Liver (tissue), 9 donors: ENCODE data around the gene G6PC1. TPM values are rescaled to one million over a fixed set of nuclear protein-coding genes. Genes with fewer than 3 reads are reported as not detected.
"Not testable (repeated sequence)": the region's sequence is repeated elsewhere in the genome, so short reads cannot be mapped to it uniquely, and the experiment has no call there.

Source experiments
- DNase-seq: peaks from one replicate; pipeline ENCODE4 v3.0.0-alpha.2; 2017; ENCODE audit warnings: low spot score
- H3K27ac ChIP-seq, 2 donors: one replicate each; pipeline ENCODE4 v1.7.0; 2013; ENCODE audit warnings: inconsistent platforms in 2 of 2, low read length in 2 of 2, control low read depth in 1 of 2, low read depth in 1 of 2, mild to moderate bottlenecking in 1 of 2
- H3K27me3 ChIP-seq, 4 donors: one replicate each; pipeline versions ENCODE4 v1.6.1 to v1.7.0; 2013; ENCODE audit warnings: low read length in 3 of 4, inconsistent platforms in 1 of 4, mild to moderate bottlenecking in 1 of 4, moderate library complexity in 1 of 4; ENCODE audit not compliant: control insufficient read depth in 4 of 4, insufficient read depth in 4 of 4
- H3K36me3 ChIP-seq, 4 donors: one replicate each; pipeline versions ENCODE4 v1.6.1 to v1.7.0; 2013; ENCODE audit warnings: low read length in 3 of 4, mild to moderate bottlenecking in 3 of 4, low read depth in 1 of 4, moderate library complexity in 1 of 4; ENCODE audit not compliant: control insufficient read depth in 4 of 4, insufficient read depth in 3 of 4
- H3K4me1 ChIP-seq, 4 donors: one replicate each; pipeline versions ENCODE4 v1.6.1 to v1.7.0; 2013; ENCODE audit warnings: low read length in 3 of 4, mild to moderate bottlenecking in 3 of 4, moderate library complexity in 1 of 4; ENCODE audit not compliant: control insufficient read depth in 4 of 4, insufficient read depth in 4 of 4
- H3K4me3 ChIP-seq, 3 donors: one replicate each; pipeline versions ENCODE4 v1.6.1 to v1.7.0; 2013; ENCODE audit warnings: low read length in 3 of 3, control low read depth in 1 of 3, low read depth in 1 of 3, mild to moderate bottlenecking in 1 of 3
- H3K9ac ChIP-seq, 2 donors: one replicate each; pipeline ENCODE4 v1.7.0; 2013; ENCODE audit warnings: low read length in 2 of 2, mild to moderate bottlenecking in 2 of 2, moderate library complexity in 2 of 2, control low read depth in 1 of 2, low read depth in 1 of 2
- H3K9me3 ChIP-seq, 4 donors: one replicate each; pipeline versions ENCODE4 v1.6.1 to v1.7.0; 2013; ENCODE audit warnings: low read length in 3 of 4; ENCODE audit not compliant: control insufficient read depth in 4 of 4
- FOXA2 ChIP-seq: IDR thresholded peaks from 2 replicates; pipeline ENCODE4 v1.6.1; 2016; ENCODE audit warnings: antibody characterized with exemption
- HNF4A ChIP-seq, 2 donors: conservative IDR thresholded peaks; 2 replicates each; pipeline ENCODE4 v1.6.1; 2016; ENCODE audit warnings: antibody characterized with exemption in 2 of 2, mild to moderate bottlenecking in 2 of 2
- HNF4G ChIP-seq: IDR thresholded peaks from 2 replicates; pipeline ENCODE4 v1.6.1; 2016; ENCODE audit warnings: antibody characterized with exemption
- JUND ChIP-seq, 2 donors: IDR thresholded peaks; 2 replicates each; pipeline ENCODE4 v1.6.1; 2016; ENCODE audit warnings: antibody characterized with exemption in 2 of 2
- RAD21 ChIP-seq, 2 donors: IDR thresholded peaks; 2 replicates each; pipeline ENCODE4 v1.6.1; 2016; ENCODE audit warnings: antibody characterized with exemption in 2 of 2, mild to moderate bottlenecking in 2 of 2
- RXRA ChIP-seq, 2 donors: IDR thresholded peaks; 2 replicates each; pipeline ENCODE4 v1.6.1; 2017 to 2018; ENCODE audit warnings: antibody characterized with exemption in 2 of 2, mild to moderate bottlenecking in 1 of 2
- SP1 ChIP-seq: IDR thresholded peaks from 2 replicates; pipeline ENCODE4 v1.6.1; 2018; ENCODE audit warnings: antibody characterized with exemption, mild to moderate bottlenecking
- TAF1 ChIP-seq: conservative IDR thresholded peaks from 2 replicates; pipeline ENCODE4 v1.6.1; 2016; ENCODE audit warnings: antibody characterized with exemption, mild to moderate bottlenecking
- YY1 ChIP-seq: IDR thresholded peaks from 2 replicates; pipeline ENCODE4 v1.6.1; 2016; ENCODE audit warnings: antibody characterized with exemption, mild to moderate bottlenecking
- WGBS: extraction: QIAGEN DNeasy Blood & Tissue Kit; methylation state at CpG from one replicate; pipeline ENCODE4 v1.1.7; 2013; 5-methylcytosine and 5-hydroxymethylcytosine counted together
- polyA plus RNA-seq, 2 donors: library from polyadenylated mRNA; stranded (reverse) in 1 of 2; unstranded in 1 of 2; fragments of 200-250 nt in 1 of 2; fragments of >200 nt in 1 of 2; fragmentation: Nextera tagmentation in 1 of 2; extraction: Ambion mirVana in 1 of 2; gene quantifications; one replicate each; pipeline versions ENCODE4 v1.2.1 to v1.2.3, GENCODE V29; 2013 to 2015
- total RNA-seq, 2 donors: library from RNA; depleted of rRNA; stranded (reverse); fragments of >200 nt; gene quantifications; one replicate each; pipeline ENCODE4 v1.2.3, GENCODE V29; 2014
- TF ChIP-seq, protein P1 (sequence below): IDR thresholded peaks from 2 replicates; pipeline ENCODE4 v1.6.1; 2016; ENCODE audit warnings: antibody characterized with exemption, mild to moderate bottlenecking
- TF ChIP-seq, protein P2 (sequence below): IDR thresholded peaks from 2 replicates; pipeline ENCODE4 v1.6.1; 2016; ENCODE audit warnings: antibody characterized with exemption
- TF ChIP-seq, protein P3 (sequence below): fragments of 150-350 bp; IDR thresholded peaks from 2 replicates; pipeline ENCODE4 v1.5.1; 2017; ENCODE audit warnings: improper control_type of control experiment, low read depth, low read length; ENCODE audit not compliant: missing input control
- TF ChIP-seq, protein P4 (sequence below): IDR thresholded peaks from 2 replicates; pipeline ENCODE4 v1.6.1; 2016; ENCODE audit warnings: antibody characterized with exemption
- donor health status: healthy.
- donor health status: healthy.
- donor health status: healthy.
- donor health status: healthy.
- donor health status: healthy.

G6PC1 gene
- total and polyA plus RNA-seq, 4 donors: 23.8 to 271 (median 114) TPM

DNA sequence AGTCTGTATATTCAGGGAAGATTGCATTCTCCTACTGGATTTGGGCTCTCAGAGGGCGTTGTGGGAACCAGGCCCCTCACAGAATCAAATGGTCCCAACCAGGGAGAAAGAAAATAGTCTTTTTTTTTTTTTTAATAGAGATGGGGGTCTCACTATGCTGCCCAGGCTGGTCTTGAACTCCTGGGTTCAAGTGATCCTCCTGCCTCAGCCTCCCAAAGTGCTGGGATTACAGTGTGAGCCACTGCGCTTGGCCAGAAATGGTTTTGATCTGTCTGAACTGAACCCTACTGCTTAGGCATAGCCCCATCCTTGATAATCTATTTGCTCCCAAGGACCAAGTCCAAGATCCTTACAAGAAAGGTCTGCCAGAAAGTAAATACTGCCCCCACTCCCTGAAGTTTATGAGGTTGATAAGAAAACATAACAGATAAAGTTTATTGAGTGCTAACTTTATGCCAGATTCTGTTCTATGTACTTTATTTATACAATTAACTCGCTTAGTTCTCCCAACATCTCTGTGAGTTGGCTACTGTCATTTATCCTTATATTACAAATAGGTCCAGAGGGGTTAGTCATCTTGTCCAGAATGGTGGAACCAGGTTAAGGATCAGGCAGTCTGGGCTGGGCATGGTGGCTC, 13.5 kb downstream of the G6PC1 start:
- DNase-seq: no peak
- TF ChIP-seq JUND (IDR thresholded peaks at IDR 0.05) (peak in 1 of 2 donors; percentile 8), HNF4A (conservative IDR thresholded peaks at IDR 0.05) (peak in 1 of 2 donors; percentile 10)
- TF ChIP-seq, protein P1, sequence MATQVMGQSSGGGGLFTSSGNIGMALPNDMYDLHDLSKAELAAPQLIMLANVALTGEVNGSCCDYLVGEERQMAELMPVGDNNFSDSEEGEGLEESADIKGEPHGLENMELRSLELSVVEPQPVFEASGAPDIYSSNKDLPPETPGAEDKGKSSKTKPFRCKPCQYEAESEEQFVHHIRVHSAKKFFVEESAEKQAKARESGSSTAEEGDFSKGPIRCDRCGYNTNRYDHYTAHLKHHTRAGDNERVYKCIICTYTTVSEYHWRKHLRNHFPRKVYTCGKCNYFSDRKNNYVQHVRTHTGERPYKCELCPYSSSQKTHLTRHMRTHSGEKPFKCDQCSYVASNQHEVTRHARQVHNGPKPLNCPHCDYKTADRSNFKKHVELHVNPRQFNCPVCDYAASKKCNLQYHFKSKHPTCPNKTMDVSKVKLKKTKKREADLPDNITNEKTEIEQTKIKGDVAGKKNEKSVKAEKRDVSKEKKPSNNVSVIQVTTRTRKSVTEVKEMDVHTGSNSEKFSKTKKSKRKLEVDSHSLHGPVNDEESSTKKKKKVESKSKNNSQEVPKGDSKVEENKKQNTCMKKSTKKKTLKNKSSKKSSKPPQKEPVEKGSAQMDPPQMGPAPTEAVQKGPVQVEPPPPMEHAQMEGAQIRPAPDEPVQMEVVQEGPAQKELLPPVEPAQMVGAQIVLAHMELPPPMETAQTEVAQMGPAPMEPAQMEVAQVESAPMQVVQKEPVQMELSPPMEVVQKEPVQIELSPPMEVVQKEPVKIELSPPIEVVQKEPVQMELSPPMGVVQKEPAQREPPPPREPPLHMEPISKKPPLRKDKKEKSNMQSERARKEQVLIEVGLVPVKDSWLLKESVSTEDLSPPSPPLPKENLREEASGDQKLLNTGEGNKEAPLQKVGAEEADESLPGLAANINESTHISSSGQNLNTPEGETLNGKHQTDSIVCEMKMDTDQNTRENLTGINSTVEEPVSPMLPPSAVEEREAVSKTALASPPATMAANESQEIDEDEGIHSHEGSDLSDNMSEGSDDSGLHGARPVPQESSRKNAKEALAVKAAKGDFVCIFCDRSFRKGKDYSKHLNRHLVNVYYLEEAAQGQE: no peak
- TF ChIP-seq, protein P2, sequence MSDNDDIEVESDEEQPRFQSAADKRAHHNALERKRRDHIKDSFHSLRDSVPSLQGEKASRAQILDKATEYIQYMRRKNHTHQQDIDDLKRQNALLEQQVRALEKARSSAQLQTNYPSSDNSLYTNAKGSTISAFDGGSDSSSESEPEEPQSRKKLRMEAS: no peak
- Histone ChIP-seq H3K4me1 (peaks cover 2 to 27% (median 5%) of the 10 kb centered on the region in 4 donors), H3K9me3 (no peaks in the 10 kb centered on the region), H3K4me3 (no peak overlapping the region), H3K36me3 (peaks cover 3 to 34% (median 30%) of the 10 kb centered on the region in 4 donors), H3K27me3 (no peaks in the 10 kb centered on the region), H3K9ac (no peak overlapping the region), H3K27ac (no peak overlapping the region)
- WGBS: 74% methylated on average over 3 of the region's 3 CpGs

DNA sequence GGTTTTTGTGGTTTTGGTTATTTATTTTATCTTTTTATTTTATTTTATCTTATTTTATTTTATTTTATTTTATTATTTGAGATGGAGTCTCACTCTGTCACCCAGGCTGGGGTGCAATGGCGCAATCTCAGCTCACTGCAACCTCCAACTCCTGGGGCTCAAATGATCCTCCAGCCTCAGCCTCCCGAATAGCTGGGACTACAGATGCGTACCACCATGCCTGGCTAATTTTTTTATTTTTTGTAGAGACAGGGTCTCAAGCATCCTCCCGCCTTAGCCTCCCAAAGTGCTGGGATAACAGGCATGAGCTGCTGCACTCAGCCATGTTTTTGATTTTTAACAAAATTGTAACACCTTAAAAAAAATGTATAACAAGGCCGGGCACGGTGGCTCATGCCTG, 14.7 kb downstream of the G6PC1 start:
- TF ChIP-seq HNF4A (conservative IDR thresholded peaks at IDR 0.05): peak in 1 of 2 donors; percentile 1
- H3K4me3 ChIP-seq, H3K9me3 ChIP-seq, H3K9ac ChIP-seq, H3K27me3 ChIP-seq, H3K27ac ChIP-seq, DNase-seq: not testable (repeated sequence)
- 80% methylated on average over 6 of the region's 6 CpGs for WGBS
- Histone ChIP-seq H3K36me3 (peaks cover 3 to 26% (median 22%) of the 10 kb centered on the region in 4 donors), H3K4me1 (peaks cover 2 to 33% (median 6%) of the 10 kb centered on the region in 4 donors)

DNA sequence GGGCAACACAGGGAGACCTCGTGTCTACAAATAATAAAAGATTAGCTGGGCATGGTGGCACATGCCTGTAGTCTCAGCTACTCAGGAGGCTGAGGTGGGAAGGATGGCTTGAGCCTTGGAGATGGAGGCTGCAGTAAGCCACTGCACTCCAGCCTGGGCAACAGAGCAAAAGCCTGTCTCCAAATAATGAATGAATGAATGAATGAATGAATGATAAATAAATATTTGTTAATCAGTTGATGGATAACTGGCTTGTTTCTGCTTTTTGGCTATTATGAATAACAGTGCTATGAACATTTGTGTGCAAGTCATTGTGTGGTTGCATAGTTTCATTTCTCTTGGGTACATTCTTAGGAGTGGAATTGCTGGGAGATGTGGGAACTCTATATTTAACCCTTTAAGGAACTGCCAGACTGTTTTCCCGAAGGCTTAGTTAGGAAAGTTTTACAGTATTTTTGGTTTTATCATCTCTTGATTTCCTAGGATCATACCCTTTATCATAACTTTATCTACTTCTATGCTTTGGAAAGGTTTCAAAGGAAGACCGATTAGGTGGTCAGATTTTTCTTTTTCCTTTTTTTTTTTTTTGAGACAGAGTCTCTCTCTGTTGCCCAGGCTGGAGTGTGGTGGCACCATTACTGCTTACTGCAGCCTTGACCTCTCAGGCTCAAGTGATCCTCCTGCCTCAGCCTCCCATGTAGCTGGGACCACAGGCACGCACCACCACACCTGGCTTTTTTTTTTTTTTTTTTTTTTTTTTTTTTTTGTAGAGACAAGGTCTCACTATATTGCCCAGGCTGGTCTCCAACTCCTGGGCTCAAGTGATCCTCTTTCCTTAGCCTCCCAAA, 16.0 kb downstream of the G6PC1 start:
- TF ChIP-seq SP1 (peak; percentile 8), RAD21 (IDR thresholded peaks at IDR 0.05) (peak in 1 of 2 donors; percentile 3)
- not testable (repeated sequence) for H3K4me3 ChIP-seq, DNase-seq, H3K27ac ChIP-seq, H3K9me3 ChIP-seq, H3K9ac ChIP-seq, H3K27me3 ChIP-seq
- 67% methylated on average over 4 of the region's 4 CpGs for WGBS
- Histone ChIP-seq H3K36me3 (peaks cover 0 to 13% (median 9%) of the 10 kb centered on the region in 4 donors), H3K4me1 (peaks cover 2 to 30% (median 6%) of the 10 kb centered on the region in 4 donors)

DNA sequence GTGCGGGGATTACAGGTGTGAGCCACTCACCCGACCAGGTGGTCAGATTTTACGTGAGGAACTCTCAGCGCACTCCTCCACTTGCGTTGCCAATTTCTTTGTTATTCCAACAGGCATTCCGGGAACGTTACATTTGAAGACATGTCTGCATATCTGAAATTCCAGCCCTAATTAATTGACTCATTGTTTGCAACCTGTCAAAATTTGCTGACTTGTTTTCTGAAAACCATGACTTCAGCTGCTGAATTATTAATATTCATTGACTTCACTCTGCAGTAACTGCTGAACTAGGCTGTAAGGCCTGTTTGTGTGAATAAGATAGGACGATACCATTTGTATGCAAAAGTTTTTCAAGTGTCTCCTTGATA, 16.6 kb downstream of the G6PC1 start:
- WGBS: 64% methylated on average over 8 of the region's 8 CpGs
- Histone ChIP-seq H3K27ac (no peak overlapping the region), H3K4me1 (peaks cover 2 to 28% (median 6%) of the 10 kb centered on the region in 4 donors)
- TF ChIP-seq YY1: no peak
- TF ChIP-seq TAF1: no peak
- no peak for TF ChIP-seq JUND (IDR thresholded peaks at IDR 0.05)
- TF ChIP-seq HNF4A (conservative IDR thresholded peaks at IDR 0.05): no peak
- no peak for TF ChIP-seq FOXA2
- TF ChIP-seq, protein P2: no peak
- no peak for TF ChIP-seq RXRA (IDR thresholded peaks at IDR 0.05)
- TF ChIP-seq, protein P3, sequence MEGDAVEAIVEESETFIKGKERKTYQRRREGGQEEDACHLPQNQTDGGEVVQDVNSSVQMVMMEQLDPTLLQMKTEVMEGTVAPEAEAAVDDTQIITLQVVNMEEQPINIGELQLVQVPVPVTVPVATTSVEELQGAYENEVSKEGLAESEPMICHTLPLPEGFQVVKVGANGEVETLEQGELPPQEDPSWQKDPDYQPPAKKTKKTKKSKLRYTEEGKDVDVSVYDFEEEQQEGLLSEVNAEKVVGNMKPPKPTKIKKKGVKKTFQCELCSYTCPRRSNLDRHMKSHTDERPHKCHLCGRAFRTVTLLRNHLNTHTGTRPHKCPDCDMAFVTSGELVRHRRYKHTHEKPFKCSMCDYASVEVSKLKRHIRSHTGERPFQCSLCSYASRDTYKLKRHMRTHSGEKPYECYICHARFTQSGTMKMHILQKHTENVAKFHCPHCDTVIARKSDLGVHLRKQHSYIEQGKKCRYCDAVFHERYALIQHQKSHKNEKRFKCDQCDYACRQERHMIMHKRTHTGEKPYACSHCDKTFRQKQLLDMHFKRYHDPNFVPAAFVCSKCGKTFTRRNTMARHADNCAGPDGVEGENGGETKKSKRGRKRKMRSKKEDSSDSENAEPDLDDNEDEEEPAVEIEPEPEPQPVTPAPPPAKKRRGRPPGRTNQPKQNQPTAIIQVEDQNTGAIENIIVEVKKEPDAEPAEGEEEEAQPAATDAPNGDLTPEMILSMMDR: no peak
- TF ChIP-seq, protein P4, sequence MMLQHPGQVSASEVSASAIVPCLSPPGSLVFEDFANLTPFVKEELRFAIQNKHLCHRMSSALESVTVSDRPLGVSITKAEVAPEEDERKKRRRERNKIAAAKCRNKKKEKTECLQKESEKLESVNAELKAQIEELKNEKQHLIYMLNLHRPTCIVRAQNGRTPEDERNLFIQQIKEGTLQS: no peak
- no peak for TF ChIP-seq SP1
- no peak for TF ChIP-seq RAD21 (IDR thresholded peaks at IDR 0.05)
- TF ChIP-seq HNF4G: no peak

More for the DNA sequence above, 16.6 kb downstream of the G6PC1 start:
- H3K9ac ChIP-seq: no peak overlapping the region
- H3K36me3 ChIP-seq: peaks cover 0 to 7% (median 3%) of the 10 kb centered on the region in 4 donors
- no peaks in the 10 kb centered on the region for H3K9me3 ChIP-seq
- no peak for DNase-seq
- no peak overlapping the region for H3K4me3 ChIP-seq
- H3K27me3 ChIP-seq: no peaks in the 10 kb centered on the region
